ENCODE measurements around the gene RRM2. TPM values are rescaled to one million over a fixed set of nuclear protein-coding genes. Genes with fewer than 3 reads are reported as not detected.

RRM2 gene
- total and polyA plus RNA-seq, 2 donors (not counting 1 experiment from before 2014, with no cell fraction given) = 6.1 to 36.3 TPM

- Histone ChIP-seq H4K20me1 (ENCODE audit: control insufficient read depth, extremely low read depth, insufficient read depth, low read length) (no peaks in the 10 kb centered on the region), H3K4me3 (replicated peaks in 1 of 4; ENCODE audit: control extremely low read depth in 1 of 4, insufficient read depth in 1 of 4, low read depth in 3 of 4, low read length in 4 of 4) (peak overlapping the region in 3 of 4 experiments; percentile 70 to 89 (median 77)), H3K9me3 (ENCODE audit: control insufficient read depth, insufficient read depth, low read depth, low read length) (no peaks in the 10 kb centered on the region), H3K27me3 (ENCODE audit: control insufficient read depth, insufficient read depth, low read length) (no peaks in the 10 kb centered on the region), H3K9ac (ENCODE audit: insufficient read depth, low read length) (no peak overlapping the region), H3K4me2 (ENCODE audit: extremely low read depth, insufficient read depth, low read length) (peak overlapping the region; percentile 97), H3K79me2 (ENCODE audit: control insufficient read depth, insufficient read depth, low read length) (peaks cover 25% of the 10 kb centered on the region), H3K4me1 (ENCODE audit: control insufficient read depth, extremely low read depth, insufficient read depth, low read length) (peaks cover 12% of the 10 kb centered on the region), H2AFZ (ENCODE audit: low read length) (no peak overlapping the region), H3K27ac (ENCODE audit: insufficient read depth, low read length) (peak overlapping the region; percentile 93), H3K36me3 (ENCODE audit: control insufficient read depth, insufficient read depth, low read length) (peaks cover 3% of the 10 kb centered on the region)
- TF ChIP-seq EZH2 (IDR thresholded peaks at IDR 0.05; ENCODE audit: low read length, missing control alignments) (no peak), CTCF (conservative IDR thresholded peaks at IDR 0.05 in 1 of 2, IDR thresholded peaks at IDR 0.05 in 1 of 2; ENCODE audit: low read depth in 1 of 2, low read length in 2 of 2) (peak; percentile 54 to 56)
- peak; percentile 80 to 87 for DNase-seq (ENCODE audit: low read depth in 2 of 2)
These were observed 2.1 kb downstream of the RRM2 start for GRCh38 chr2:10124538-10125045.

GRCh38 chr2:10125842-10126631, 3.5 kb downstream of the RRM2 start:
- no peaks in the 10 kb centered on the region for H3K27me3 ChIP-seq (ENCODE audit: control insufficient read depth, insufficient read depth, low read length)
- TF ChIP-seq EZH2 (IDR thresholded peaks at IDR 0.05; ENCODE audit: low read length, missing control alignments) (no peak), CTCF (conservative IDR thresholded peaks at IDR 0.05 in 1 of 2, IDR thresholded peaks at IDR 0.05 in 1 of 2; ENCODE audit: low read depth in 1 of 2, low read length in 2 of 2) (no peak)
- DNase-seq (ENCODE audit: low read depth in 2 of 2) = no peak
- H3K4me3 ChIP-seq (replicated peaks in 1 of 4; ENCODE audit: control extremely low read depth in 1 of 4, insufficient read depth in 1 of 4, low read depth in 3 of 4, low read length in 4 of 4) = no peak overlapping the region
- no peak overlapping the region for H3K9ac ChIP-seq (ENCODE audit: insufficient read depth, low read length)
- H3K4me2 ChIP-seq (ENCODE audit: extremely low read depth, insufficient read depth, low read length) = no peak overlapping the region
- peaks cover 3% of the 10 kb centered on the region for H3K36me3 ChIP-seq (ENCODE audit: control insufficient read depth, insufficient read depth, low read length)
- peaks cover 11% of the 10 kb centered on the region for H3K4me1 ChIP-seq (ENCODE audit: control insufficient read depth, extremely low read depth, insufficient read depth, low read length)
- no peak overlapping the region for H2AFZ ChIP-seq (ENCODE audit: low read length)
- peaks cover 25% of the 10 kb centered on the region for H3K79me2 ChIP-seq (ENCODE audit: control insufficient read depth, insufficient read depth, low read length)
- H4K20me1 ChIP-seq (ENCODE audit: control insufficient read depth, extremely low read depth, insufficient read depth, low read length) = no peaks in the 10 kb centered on the region
- no peaks in the 10 kb centered on the region for H3K9me3 ChIP-seq (ENCODE audit: control insufficient read depth, insufficient read depth, low read depth, low read length)
- H3K27ac ChIP-seq (ENCODE audit: insufficient read depth, low read length) = no peak overlapping the region

- no peak overlapping the region for H3K4me2 ChIP-seq (ENCODE audit: extremely low read depth, insufficient read depth, low read length)
- no peaks in the 10 kb centered on the region for H4K20me1 ChIP-seq (ENCODE audit: control insufficient read depth, extremely low read depth, insufficient read depth, low read length)
- H3K27me3 ChIP-seq (ENCODE audit: control insufficient read depth, insufficient read depth, low read length) = no peaks in the 10 kb centered on the region
- H3K27ac ChIP-seq (ENCODE audit: insufficient read depth, low read length) = no peak overlapping the region
- TF ChIP-seq EZH2 (IDR thresholded peaks at IDR 0.05; ENCODE audit: low read length, missing control alignments) (no peak), CTCF (conservative IDR thresholded peaks at IDR 0.05 in 1 of 2, IDR thresholded peaks at IDR 0.05 in 1 of 2; ENCODE audit: low read depth in 1 of 2, low read length in 2 of 2) (no peak)
- no peak overlapping the region for H3K4me3 ChIP-seq (replicated peaks in 1 of 4; ENCODE audit: control extremely low read depth in 1 of 4, insufficient read depth in 1 of 4, low read depth in 3 of 4, low read length in 4 of 4)
- peaks cover 24% of the 10 kb centered on the region for H3K79me2 ChIP-seq (ENCODE audit: control insufficient read depth, insufficient read depth, low read length)
- no peaks in the 10 kb centered on the region for H3K9me3 ChIP-seq (ENCODE audit: control insufficient read depth, insufficient read depth, low read depth, low read length)
- H2AFZ ChIP-seq (ENCODE audit: low read length) = no peak overlapping the region
- no peak overlapping the region for H3K9ac ChIP-seq (ENCODE audit: insufficient read depth, low read length)
- H3K4me1 ChIP-seq (ENCODE audit: control insufficient read depth, extremely low read depth, insufficient read depth, low read length) = peaks cover 11% of the 10 kb centered on the region
- peak; percentile 74 to 79 for DNase-seq (ENCODE audit: low read depth in 2 of 2)
- H3K36me3 ChIP-seq (ENCODE audit: control insufficient read depth, insufficient read depth, low read length) = peaks cover 3% of the 10 kb centered on the region
These were observed 4.1 kb downstream of the RRM2 start for GRCh38 chr2:10126632-10127026.
